ENCODE data around the gene PITPNB.

PITPNB gene

DNA sequence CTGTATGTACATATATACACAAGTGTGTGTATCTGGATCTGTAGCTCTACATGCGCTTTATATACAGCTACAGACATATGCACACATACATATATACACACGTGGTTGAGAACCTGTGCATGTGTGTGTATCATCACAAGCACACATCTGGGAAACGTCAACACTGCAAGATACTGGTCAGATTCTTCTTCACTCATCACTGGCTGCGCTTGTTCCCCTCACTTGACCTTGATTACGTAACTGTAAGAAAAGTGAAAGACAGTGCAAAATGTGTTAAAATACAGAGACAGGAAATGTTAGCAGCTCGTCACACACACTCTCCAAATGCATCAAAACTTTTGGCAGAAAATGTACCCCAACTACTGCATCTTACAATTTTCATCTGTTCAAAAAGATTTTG lies 65.6 kb downstream of the PITPNB start:
- DNase-seq: no peak

DNA sequence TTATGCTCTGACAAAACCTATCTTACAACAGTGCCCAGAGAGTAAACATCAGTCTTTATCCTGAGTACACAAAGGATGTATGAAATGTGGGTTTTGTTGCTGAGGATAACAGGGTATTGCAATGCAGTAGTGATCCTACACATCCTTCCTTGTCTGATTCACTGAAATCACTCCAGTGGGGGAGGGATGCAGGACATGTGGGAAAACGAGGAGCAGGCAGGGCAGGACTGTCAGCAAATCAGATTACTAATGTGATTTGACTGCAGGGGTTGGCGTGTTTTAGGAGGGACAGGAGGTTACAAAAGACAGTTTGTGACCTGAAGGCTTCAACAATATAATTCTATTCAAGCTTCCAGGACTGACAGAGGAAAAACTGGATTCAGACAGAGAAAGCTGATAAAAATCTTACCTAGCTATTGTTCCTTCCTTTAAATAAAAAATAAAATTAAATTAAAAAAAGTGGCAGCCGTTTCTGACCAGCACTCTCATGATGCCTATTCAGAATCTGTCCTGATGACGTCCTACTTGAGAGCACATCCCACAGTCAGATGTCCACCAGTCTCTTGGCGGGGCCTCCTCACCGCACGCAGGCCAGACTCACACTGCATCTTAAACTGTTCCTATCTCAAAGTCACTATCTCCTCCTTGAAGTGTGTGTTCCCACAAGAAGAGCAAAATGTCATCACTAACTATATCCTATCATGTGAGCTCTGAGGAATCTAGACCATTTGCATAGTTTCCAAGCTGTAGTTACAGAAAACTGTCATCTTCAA lies 66.9 kb downstream of the PITPNB start:
- no peak for DNase-seq

DNA sequence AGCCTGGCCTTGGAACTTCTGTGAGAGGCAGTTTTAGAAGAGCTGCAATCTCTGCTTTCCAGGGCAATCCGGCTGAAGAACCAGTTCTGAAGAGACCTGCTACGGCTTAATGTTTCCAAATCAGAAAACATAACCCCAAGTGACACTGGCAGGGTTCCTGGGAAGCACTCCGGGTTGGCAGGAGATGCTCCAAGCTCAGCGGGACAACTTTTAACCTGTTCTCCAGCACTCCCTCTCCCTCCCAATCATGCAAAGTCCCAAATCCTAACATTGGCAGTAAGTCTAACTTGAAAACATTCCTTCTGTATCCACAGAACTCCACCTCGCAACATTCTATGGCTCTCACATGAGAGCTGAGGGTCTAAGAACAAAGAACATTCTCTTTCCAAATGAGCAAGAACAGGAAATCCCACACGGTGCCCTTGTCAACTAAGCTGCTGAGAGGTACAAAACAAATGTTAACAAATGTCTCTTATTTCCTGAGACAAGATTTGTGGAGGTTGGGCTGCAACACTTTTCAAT lies 69.0 kb downstream of the PITPNB start:
- no peak for DNase-seq

DNA sequence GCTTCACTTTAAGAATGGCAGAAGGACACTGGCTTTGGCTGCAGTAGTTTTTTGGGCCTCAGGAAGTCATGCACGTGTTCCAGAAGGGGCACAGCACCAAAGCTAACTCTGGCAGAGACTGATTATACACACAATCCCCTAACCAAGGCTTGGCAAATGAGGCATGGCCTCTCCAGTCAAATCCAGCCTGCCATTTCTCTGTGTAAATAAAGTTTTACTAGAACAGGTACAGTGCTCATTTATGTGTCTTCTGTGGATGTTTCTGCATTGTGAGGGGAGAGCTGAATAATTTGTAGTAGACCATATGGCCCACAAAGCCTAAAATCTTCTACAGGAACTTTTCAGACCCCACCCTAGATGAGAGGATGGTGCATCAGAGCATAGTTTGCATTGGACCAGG lies 71.1 kb downstream of the PITPNB start:
- no peak for DNase-seq

DNA sequence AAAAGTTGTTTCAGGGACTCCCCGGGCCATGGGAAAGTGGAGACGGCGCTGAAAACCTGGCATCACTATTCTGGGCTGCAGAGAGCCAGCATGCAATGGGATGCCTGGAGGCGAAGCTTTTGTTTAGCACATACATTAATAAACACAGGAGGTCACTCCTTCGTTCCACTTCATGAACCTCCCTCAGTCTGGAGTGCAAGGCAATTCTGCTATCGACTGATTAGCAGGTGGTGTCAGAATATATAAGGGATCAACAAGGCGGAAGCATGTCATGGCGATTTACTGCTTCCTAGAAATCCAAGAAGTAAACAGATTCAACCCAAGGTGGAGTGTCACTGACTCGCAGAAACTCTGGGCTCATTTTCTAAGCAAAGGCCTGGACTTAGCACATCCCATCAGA lies 72.1 kb downstream of the PITPNB start:
- DNase-seq: no peak

DNA sequence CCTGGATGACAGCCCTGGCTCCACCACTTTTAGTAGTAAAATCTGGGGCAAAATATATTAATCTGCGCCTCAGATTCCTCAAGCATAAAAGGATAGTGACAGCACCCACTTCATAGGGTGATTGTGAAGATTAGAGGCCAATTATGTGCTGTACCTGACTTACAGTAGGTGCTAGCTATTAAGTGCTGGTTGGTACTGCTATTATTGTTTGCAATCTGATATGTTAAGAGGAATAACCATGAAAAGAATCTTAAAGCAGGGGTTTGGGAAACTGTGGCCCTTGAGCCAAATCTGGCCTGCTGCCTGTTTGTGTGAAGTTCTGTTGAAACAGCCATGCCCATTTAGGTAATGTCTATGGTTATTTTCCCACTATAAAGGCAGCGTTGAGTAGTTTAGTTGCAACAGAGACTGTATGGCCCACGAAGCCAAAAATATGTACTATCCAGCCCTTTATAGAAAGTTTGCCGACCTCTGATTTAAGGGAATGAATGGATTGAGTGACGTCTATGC lies 72.8 kb downstream of the PITPNB start:
- no peak for DNase-seq

DNA sequence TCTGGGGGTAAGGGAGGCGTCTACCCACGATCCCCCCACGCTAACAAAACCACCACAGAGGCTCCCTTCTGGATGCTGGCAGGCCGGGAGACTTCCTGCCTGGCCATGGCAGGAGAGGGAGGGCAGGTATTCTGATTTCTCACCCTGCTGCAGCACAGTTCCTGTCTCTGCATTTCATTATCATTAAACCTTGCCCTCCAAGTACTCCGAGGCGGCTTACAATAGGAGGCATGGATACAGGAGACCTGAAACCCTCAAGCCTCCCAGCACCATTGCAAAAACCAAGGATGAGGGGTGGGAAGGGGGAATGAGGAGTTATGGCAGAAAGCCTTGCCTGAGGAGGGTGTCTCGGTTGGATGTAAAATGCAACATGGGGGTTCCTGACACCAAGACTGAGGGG lies 73.4 kb downstream of the PITPNB start:
- no peak for DNase-seq

DNA sequence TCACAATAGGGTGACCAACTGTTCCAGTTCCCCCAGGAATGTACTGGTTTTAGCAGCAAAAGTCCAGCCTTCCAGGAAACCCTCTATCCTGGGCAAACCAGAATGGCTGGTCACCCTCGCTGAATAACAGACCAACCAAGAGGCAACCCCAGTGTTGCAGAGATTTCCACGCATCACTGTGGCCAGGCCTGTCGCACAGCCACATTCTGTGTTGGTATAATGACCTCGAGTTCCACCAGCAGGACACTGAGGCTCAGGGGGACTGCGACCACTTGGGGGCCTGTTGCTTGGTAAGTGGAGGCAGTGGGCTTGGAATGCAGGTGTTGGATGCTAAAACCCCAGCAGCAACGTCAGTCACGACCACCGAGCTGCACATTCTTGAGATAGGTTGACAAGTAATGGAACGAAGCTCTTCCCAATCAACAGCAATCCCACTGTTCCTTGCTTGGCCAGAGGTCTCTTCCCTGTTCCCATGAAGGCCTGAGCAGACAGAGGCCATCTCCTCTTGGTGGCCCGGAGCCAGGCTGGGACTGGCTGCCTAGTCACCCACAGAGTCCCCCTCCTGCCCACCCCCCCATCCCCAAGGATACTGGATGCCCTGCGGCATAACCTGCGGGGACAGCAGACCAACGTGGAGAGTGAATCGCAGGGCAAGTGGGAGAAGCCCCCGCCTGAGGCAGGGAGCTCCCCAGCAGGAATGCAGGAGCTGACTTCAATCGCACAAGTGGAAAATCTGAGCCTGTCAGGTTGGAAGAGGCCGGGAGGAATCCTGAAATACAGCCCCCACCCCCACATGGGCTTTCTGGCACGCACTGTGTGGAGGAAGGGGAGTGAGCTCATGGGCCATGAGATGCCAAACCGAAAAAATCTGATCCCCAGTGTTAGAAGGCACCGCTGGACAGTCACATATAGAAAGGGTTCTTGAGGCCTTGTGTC lies 74.1 kb downstream of the PITPNB start:
- no peak for DNase-seq

DNA sequence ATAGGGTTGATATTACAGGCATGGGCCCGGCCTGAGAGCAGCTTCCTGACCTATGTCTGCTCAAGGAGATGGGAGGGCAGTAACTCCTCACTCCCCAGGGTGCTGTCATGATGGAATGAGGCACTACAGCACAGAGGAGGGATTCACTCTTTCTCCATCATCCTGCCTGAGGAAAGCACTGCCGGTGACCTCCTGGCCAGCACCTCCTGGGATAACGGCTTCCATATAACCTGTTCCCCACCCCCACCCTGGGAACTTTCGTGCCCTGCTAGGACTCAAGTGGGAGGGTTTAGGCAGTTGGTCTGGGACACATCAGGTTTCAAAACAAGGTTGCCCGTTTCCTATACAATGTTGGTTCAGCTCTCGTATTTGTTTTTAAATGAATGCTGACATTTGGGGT lies 74.8 kb downstream of the PITPNB start:
- DNase-seq: no peak

DNA sequence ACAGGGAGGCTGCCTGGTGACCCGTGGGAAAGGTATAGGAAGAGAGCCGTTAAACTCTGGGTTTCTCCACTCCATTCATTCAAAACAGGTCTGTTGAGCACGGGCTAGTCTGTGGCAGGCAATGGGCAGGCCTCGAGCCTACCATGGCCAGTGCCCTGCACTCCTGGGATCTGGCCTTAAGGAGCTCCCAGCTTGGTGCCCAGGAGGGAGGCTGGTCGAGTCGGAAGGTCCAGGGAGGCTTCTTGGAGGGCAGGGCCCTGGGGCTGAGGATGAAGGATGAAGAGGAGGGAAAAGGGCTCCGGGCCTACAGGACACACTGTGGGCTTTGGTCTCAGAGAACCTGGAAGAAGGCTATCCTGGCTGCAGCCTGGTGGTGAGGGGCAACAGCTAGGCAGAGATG lies 75.6 kb downstream of the PITPNB start:
- no peak for DNase-seq

DNA sequence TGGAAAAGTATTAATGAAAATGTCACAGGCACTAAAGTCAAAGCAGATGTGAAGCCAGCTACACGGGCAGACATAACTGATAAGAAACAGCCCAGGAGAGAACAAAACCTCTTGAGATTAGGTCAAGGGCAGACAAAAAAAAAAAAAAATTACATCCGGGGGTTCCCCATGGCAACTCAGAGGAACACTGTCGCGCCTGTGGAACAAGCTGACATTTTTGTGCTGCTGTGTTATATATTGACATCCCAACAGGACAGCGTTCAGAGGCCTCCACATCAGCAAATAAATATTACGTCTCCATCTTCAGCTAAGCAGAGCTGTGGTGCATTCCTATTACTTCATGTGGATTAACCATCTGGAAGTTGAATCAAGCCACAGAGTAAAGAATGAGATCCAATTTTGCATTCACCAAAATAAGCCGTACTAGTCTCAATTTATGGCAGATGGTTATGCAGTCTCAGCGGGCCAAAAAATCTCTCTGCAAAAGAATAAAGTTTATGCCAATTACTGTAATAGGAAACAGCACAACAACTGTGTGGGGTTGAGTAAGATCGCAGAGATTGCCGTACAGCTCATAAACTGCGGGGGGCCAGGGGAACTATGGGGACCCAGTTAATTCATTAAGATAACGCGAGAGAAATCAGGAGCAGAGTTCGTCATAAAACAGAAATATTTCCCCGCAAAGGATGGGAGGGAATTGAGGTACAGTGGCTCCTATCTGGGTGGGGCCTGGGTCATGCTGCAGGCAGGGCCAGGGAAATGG lies 76.2 kb downstream of the PITPNB start:
- no peak for DNase-seq

DNA sequence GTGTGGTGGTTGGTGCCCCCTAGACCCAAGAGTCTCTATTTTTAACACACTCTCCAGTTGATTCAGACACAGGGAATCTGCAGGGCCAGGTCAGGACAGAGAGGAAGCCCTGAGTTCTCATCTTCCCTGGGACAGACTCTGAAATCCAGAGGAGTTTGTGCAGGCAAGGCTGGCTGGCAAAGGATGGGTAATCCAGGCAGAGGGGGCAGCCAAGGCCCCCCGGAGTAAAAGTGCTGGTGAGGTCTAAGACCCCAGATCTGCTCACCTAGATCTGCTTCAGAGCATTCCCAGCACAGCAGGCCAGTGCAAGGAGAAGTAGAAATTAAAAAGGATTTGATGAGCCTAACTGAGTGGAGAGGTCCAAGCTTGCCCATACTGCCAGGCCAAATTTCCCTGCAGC lies 76.9 kb downstream of the PITPNB start:
- DNase-seq: no peak

DNA sequence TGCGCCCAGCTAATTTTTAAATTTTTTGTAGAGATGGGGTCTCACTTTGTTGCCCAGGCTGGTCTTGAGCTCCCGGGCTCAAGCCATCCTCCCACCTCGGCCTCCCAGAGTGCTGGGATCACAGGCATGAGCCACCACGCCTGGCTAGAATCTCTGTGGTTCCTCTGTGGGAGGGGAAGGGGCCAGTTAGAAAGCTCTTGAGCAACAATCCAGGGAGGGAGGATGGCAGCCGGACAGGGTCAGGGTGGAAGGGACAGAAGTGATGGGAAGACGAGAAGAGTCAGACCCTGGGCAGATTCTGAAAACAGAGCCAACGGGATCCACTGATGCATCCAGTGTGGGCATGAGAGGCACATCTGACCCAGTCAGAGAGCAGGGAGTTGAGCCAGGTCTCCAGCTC lies 78.6 kb downstream of the PITPNB start:
- no peak for DNase-seq

DNA sequence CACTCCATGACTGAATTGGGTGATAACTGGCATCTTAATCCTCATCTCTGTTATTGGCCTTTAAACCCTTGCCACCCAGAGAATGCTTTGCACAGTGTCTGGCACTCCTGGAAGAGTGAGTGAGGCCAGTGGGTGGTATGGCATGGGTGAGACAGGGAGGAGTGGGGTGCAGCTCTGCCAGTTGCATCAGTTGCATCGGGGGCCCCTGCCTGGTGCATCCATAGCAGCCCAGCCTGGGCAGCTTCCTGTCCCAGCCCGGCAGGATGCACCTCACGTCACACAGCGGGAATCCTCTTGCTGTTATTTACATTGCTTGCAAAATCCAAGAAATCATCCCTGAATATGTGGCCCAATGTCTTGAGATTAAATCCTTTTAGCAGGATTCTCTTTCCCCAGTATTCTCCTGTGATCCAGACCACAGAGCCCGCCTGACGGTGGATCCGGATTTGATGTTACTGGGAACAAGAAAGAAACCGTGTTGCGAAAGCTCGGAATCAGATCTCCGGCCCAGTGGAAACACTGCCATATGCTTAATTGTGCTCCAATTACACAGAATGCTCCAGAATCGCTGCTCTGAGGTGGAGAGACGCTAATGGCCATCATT lies 79.9 kb downstream of the PITPNB start:
- DNase-seq: no peak

DNA sequence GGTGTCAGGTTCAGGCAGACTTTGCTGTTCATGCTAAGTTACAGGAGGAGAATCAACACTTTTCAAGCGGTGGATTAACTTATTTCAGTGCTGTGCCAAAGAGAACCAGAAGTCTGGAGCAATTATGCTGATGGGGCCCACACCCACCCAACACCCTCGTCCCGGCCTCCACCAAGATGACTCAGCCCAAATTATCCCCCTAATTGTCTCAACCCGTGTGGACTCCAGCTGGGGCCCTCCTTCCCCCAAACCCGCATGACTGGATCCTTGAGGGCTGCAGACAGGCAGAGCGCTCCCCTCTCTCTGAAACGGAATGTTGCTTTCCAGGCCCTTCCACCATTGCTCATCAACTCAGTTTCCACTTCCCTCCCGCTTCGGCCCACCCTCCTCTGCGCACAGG lies 82.9 kb downstream of the PITPNB start:
- no peak for DNase-seq

DNA sequence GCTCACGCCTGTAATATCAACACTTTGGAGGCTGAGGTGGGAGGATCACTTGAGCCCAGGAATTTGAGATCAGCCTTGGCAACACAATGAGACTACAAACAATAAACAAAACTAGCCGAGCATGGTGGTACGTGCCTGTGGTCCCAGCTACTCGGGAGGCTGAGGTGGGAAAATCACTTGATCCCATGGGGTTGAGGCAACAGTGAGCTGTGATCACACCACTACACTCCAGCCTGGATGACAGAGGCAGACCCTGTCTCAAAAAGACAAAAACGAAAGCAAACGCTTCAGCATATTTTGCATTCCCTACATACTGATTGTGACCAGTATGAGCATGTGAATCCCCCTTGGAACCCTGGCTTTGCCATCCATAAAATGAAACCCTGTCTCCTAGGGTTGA lies 83.6 kb downstream of the PITPNB start:
- no peak for DNase-seq

DNA sequence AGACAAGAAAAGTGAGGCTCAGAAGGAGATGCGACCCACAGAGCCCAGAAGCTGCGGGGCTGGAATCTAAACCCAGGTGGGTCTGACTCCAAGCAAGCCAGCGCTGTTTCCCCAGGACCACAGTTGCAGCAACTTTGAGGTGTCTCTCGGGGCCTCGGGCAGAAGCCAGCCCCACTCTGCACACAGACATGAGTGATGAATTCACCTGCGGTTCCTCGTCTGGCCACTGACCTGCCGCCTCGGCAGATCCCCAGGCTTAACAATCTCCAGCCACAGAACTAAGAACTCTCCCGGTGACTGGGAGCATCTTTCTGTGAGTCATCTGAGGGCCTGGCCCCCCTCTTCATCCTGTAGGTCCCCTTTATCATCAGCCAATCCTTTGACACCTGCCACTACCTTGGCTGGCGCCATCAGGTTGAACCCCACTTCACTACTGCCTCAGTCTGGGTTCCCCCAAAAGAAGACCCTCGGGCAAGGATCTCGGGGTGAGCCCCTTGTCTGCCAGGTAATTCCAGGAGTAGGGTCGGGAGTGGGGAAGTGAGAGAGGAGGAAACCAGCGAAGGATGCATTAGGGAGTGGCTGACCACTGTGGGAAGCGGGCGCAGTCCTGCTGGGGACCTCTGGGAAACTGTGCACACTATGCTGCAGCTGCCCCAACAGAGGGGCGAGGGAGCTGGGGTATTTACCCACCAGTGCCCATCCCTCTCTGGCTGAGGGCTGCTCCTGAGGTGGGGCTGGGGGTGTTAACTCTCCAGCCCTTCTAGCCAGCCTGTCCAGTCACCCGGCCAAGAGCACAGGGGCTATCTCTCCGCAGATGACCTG lies 84.5 kb downstream of the PITPNB start:
- no peak for DNase-seq

DNA sequence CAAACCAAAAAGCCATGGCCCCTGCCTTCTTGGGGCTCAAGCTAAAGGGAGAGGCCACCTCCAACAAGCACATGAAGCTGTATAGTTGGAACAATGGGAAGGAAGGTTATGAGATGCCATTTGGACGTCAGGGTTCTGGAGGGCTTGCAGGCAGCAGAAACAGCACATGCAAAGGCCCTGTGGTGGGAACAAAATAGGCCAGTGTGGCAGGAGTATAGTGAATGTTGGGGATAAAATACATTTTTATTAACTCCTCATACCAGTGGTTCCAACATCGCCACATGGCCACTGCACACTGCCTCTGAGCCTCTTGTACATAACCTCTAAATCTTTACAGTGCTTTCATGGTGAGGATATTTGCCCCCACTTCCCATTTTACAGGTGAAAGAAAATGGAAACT lies 85.3 kb downstream of the PITPNB start:
- DNase-seq: no peak

DNA sequence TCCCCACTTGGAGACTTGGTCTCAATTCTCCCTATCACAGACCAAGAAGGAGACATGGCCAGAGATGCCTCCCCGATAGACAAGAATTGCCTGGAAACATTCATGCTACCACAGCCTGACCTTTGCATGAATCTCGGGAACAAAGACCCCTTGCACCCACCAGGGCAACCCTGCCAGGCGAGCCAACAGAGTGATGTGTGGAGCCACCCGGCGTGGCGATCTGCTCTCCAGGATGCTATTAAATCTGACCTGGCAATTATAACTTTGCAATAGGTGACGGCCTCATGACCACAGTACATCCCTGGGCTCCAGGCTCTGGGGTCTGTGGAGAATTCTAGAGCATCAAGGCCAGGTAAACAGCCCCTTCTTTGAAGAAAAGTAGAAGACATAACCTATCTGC lies 86.5 kb downstream of the PITPNB start:
- DNase-seq: no peak

DNA sequence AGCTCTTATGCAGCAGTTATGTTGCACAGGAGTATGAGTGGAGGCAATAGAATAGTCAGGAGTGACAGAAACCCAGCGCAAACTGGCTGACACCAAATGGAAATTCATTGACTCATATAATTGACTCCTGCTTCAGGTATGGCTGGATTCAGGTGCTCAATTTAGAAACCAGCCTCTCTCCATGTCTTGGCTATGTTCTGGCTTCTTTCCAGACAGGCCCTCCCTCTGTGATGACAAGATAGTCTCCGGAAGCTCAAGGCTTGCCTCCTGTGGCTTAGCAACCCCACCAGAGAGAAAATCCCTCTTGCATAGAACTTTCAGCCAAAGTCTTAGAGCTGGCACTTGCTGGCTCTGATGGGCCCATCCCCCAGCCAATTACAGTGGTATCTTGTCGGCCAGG lies 89.4 kb downstream of the PITPNB start:
- DNase-seq: no peak
